RWPE1 (cell line): ENCODE results near the gene CASTOR1.

ENCODE experiments used
- CTCF ChIA-PET: fragments of 350-600 bp; sonication (Branson Sonifier 250); formaldehyde crosslinking; extraction: SDS; loops from one replicate; lab custom pipeline; 2021; lab: Yijun Ruan, JAX
- POLR2A ChIA-PET: fragments of 400-600 bp; formaldehyde crosslinking; extraction: SDS; loops from one replicate; lab custom pipeline; 2020; ENCODE audit warnings: antibody characterized with exemption; ENCODE audit not compliant: low non-redundant PET; lab: Yijun Ruan, JAX
- DNase-seq: peaks from one replicate; pipeline ENCODE4 v3.0.0; 2012; ENCODE audit warnings: low spot score
- H3K27ac ChIP-seq: fragments of 450-650 bp; 2 replicates; pipeline ENCODE4 v1.5.1; 2017
- CTCF ChIP-seq: fragments of 450-650 bp; conservative IDR thresholded peaks from 2 replicates; pipeline ENCODE4 v1.5.1; 2017; ENCODE audit warnings: low read depth, mild to moderate bottlenecking

The CASTOR1 gene

GRCh38 chr22:30308518-30309230 is 19.4 kb upstream of the CASTOR1 start:
- CTCF ChIA-PET: no interaction called here
- H3K27ac ChIP-seq: peak overlapping the region; percentile 31; the same call in 1 of the 2 replicates
- DNase-seq: no peak
- TF ChIP-seq CTCF: no peak
- POLR2A ChIA-PET: no interaction called here

GRCh38 chr22:30308093-30308492 is 18.8 kb upstream of the CASTOR1 start:
- DNase-seq: no peak
- no peak for TF ChIP-seq CTCF
- POLR2A ChIA-PET: no interaction called here
- CTCF ChIA-PET: no interaction called here
- H3K27ac ChIP-seq: no peak overlapping the region; the same call in 1 of the 2 replicates

- no peak overlapping the region for H3K27ac ChIP-seq
- POLR2A ChIA-PET: no interaction called here
Measured at GRCh38 chr22:30307041-30307574, 17.8 kb upstream of the CASTOR1 start.

GRCh38 chr22:30306627-30307011 is 17.3 kb upstream of the CASTOR1 start:
- TF ChIP-seq CTCF: no peak
- H3K27ac ChIP-seq: no peak overlapping the region
- POLR2A ChIA-PET: no interaction called here
- no peak for DNase-seq
- CTCF ChIA-PET: interaction anchor here (0.7 kb wide), 1 partner anchor 225 kb away, joined by 3 read pairs; no protein-coding TSS in a partner anchor

More at GRCh38 chr22:30307041-30307574, 17.8 kb upstream of the CASTOR1 start:
- no peak for DNase-seq
- no peak for TF ChIP-seq CTCF
- CTCF ChIA-PET: no interaction called here

- TF ChIP-seq CTCF: no peak
- DNase-seq: no peak
- H3K27ac ChIP-seq: peak overlapping the region; percentile 87
- CTCF ChIA-PET: interaction anchor here (0.7 kb wide), 2 partner anchors 225 to 1091 kb away, joined by 3 read pairs; no protein-coding TSS in a partner anchor
- POLR2A ChIA-PET: no interaction called here
Measured at GRCh38 chr22:30305906-30306626, 16.8 kb upstream of the CASTOR1 start.

- DNase-seq: no peak
- TF ChIP-seq CTCF: no peak
- peak overlapping the region; percentile 87 for H3K27ac ChIP-seq
- CTCF ChIA-PET: interaction anchor here (0.5 to 0.7 kb wide), 2 partner anchors 59 to 1091 kb away, joined by 3 read pairs; no protein-coding TSS in a partner anchor
- POLR2A ChIA-PET: no interaction called here
Measured at GRCh38 chr22:30305519-30305905, 16.2 kb upstream of the CASTOR1 start.
